HEK293T (cell line): Measurements from ENCODE around the gene NUSAP1.

ENCODE experiments used
- PKNOX1 ChIP-seq: fragments of 450-650 bp; IDR thresholded peaks from 2 replicates; pipeline ENCODE4 v1.6.1; 2016
- ZNF384 ChIP-seq: fragments of 450-650 bp; IDR thresholded peaks from 2 replicates; pipeline ENCODE4 v1.6.1; 2016

GRCh38 chr15:41334293-41335120 lies 1.8 kb downstream of the NUSAP1 start:
- TF ChIP-seq PKNOX1 (no peak), ZNF384 (no peak)
